ENCODE results near the gene BRF1.

BRF1 gene

GRCh38 chr14:105229099-105229655 is 71.6 kb downstream of the BRF1 start:
- Histone ChIP-seq H3K4me1 (ENCODE audit: control insufficient read depth in 1 of 2, insufficient read depth in 2 of 2, low read length in 2 of 2) (no peaks in the 10 kb centered on the region), H3K27ac (ENCODE audit: low read depth, low read length) (no peak overlapping the region), H3K4me3 (ENCODE audit: low read depth in 1 of 2, low read length in 2 of 2) (no peak overlapping the region), H3K36me3 (ENCODE audit: control insufficient read depth in 1 of 2, insufficient read depth in 2 of 2, low read length in 2 of 2) (peaks cover 6 to 22% of the 10 kb centered on the region in 2 donors), H3K9ac (ENCODE audit: low read depth in 1 of 2, low read length in 2 of 2) (no peak overlapping the region), H3K27me3 (ENCODE audit: control insufficient read depth in 1 of 2, insufficient read depth in 2 of 2, low read length in 2 of 2) (no peaks in the 10 kb centered on the region), H3K9me3 (ENCODE audit: control insufficient read depth in 1 of 2, low read length in 2 of 2) (no peaks in the 10 kb centered on the region)

- Histone ChIP-seq H3K4me1 (ENCODE audit: control insufficient read depth in 1 of 2, insufficient read depth in 2 of 2, low read length in 2 of 2) (no peaks in the 10 kb centered on the region), H3K4me3 (ENCODE audit: low read depth in 1 of 2, low read length in 2 of 2) (no peak overlapping the region), H3K9me3 (ENCODE audit: control insufficient read depth in 1 of 2, low read length in 2 of 2) (no peaks in the 10 kb centered on the region), H3K36me3 (ENCODE audit: control insufficient read depth in 1 of 2, insufficient read depth in 2 of 2, low read length in 2 of 2) (peaks cover 10 to 28% of the 10 kb centered on the region in 2 donors), H3K9ac (ENCODE audit: low read depth in 1 of 2, low read length in 2 of 2) (no peak overlapping the region), H3K27ac (ENCODE audit: low read depth, low read length) (no peak overlapping the region), H3K27me3 (ENCODE audit: control insufficient read depth in 1 of 2, insufficient read depth in 2 of 2, low read length in 2 of 2) (no peaks in the 10 kb centered on the region)
Measured at GRCh38 chr14:105228562-105228961, 72.2 kb downstream of the BRF1 start.

GRCh38 chr14:105227346-105227745 is 73.5 kb downstream of the BRF1 start:
- H3K36me3 ChIP-seq (ENCODE audit: control insufficient read depth in 1 of 2, insufficient read depth in 2 of 2, low read length in 2 of 2), result peaks cover 14 to 35% of the 10 kb centered on the region in 2 donors
- H3K27ac ChIP-seq (ENCODE audit: low read depth, low read length), result no peak overlapping the region
- H3K27me3 ChIP-seq (ENCODE audit: control insufficient read depth in 1 of 2, insufficient read depth in 2 of 2, low read length in 2 of 2), result no peaks in the 10 kb centered on the region
- no peak overlapping the region for H3K4me3 ChIP-seq (ENCODE audit: low read depth in 1 of 2, low read length in 2 of 2)
- no peaks in the 10 kb centered on the region for H3K9me3 ChIP-seq (ENCODE audit: control insufficient read depth in 1 of 2, low read length in 2 of 2)
- H3K9ac ChIP-seq (ENCODE audit: low read depth in 1 of 2, low read length in 2 of 2), result no peak overlapping the region
- no peaks in the 10 kb centered on the region for H3K4me1 ChIP-seq (ENCODE audit: control insufficient read depth in 1 of 2, insufficient read depth in 2 of 2, low read length in 2 of 2)

GRCh38 chr14:105226198-105226597 is 74.6 kb downstream of the BRF1 start:
- Histone ChIP-seq H3K27ac (ENCODE audit: low read depth, low read length) (no peak overlapping the region), H3K36me3 (ENCODE audit: control insufficient read depth in 1 of 2, insufficient read depth in 2 of 2, low read length in 2 of 2) (peaks cover 14 to 42% of the 10 kb centered on the region in 2 donors), H3K27me3 (ENCODE audit: control insufficient read depth in 1 of 2, insufficient read depth in 2 of 2, low read length in 2 of 2) (no peaks in the 10 kb centered on the region), H3K4me1 (ENCODE audit: control insufficient read depth in 1 of 2, insufficient read depth in 2 of 2, low read length in 2 of 2) (no peaks in the 10 kb centered on the region), H3K9ac (ENCODE audit: low read depth in 1 of 2, low read length in 2 of 2) (no peak overlapping the region), H3K9me3 (ENCODE audit: control insufficient read depth in 1 of 2, low read length in 2 of 2) (no peaks in the 10 kb centered on the region), H3K4me3 (ENCODE audit: low read depth in 1 of 2, low read length in 2 of 2) (no peak overlapping the region)

- H3K4me1 ChIP-seq (ENCODE audit: control insufficient read depth in 1 of 2, insufficient read depth in 2 of 2, low read length in 2 of 2), result no peaks in the 10 kb centered on the region
- H3K4me3 ChIP-seq (ENCODE audit: low read depth in 1 of 2, low read length in 2 of 2), result no peak overlapping the region
- H3K36me3 ChIP-seq (ENCODE audit: control insufficient read depth in 1 of 2, insufficient read depth in 2 of 2, low read length in 2 of 2), result peaks cover 14 to 54% of the 10 kb centered on the region in 2 donors
- no peaks in the 10 kb centered on the region for H3K27me3 ChIP-seq (ENCODE audit: control insufficient read depth in 1 of 2, insufficient read depth in 2 of 2, low read length in 2 of 2)
- no peaks in the 10 kb centered on the region for H3K9me3 ChIP-seq (ENCODE audit: control insufficient read depth in 1 of 2, low read length in 2 of 2)
- no peak overlapping the region for H3K27ac ChIP-seq (ENCODE audit: low read depth, low read length)
- H3K9ac ChIP-seq (ENCODE audit: low read depth in 1 of 2, low read length in 2 of 2), result no peak overlapping the region
Measured at GRCh38 chr14:105224845-105225570, 75.8 kb downstream of the BRF1 start.

- no peaks in the 10 kb centered on the region for H3K27me3 ChIP-seq (ENCODE audit: control insufficient read depth in 1 of 2, insufficient read depth in 2 of 2, low read length in 2 of 2)
- peaks cover 14 to 63% of the 10 kb centered on the region in 2 donors for H3K36me3 ChIP-seq (ENCODE audit: control insufficient read depth in 1 of 2, insufficient read depth in 2 of 2, low read length in 2 of 2)
- no peak overlapping the region for H3K27ac ChIP-seq (ENCODE audit: low read depth, low read length)
- no peaks in the 10 kb centered on the region for H3K4me1 ChIP-seq (ENCODE audit: control insufficient read depth in 1 of 2, insufficient read depth in 2 of 2, low read length in 2 of 2)
- no peak overlapping the region for H3K4me3 ChIP-seq (ENCODE audit: low read depth in 1 of 2, low read length in 2 of 2)
- no peaks in the 10 kb centered on the region for H3K9me3 ChIP-seq (ENCODE audit: control insufficient read depth in 1 of 2, low read length in 2 of 2)
- H3K9ac ChIP-seq (ENCODE audit: low read depth in 1 of 2, low read length in 2 of 2), result no peak overlapping the region
Measured at GRCh38 chr14:105223770-105224544, 76.8 kb downstream of the BRF1 start.

- Histone ChIP-seq H3K4me3 (ENCODE audit: low read depth in 1 of 2, low read length in 2 of 2) (no peak overlapping the region), H3K4me1 (ENCODE audit: control insufficient read depth in 1 of 2, insufficient read depth in 2 of 2, low read length in 2 of 2) (no peaks in the 10 kb centered on the region), H3K27me3 (ENCODE audit: control insufficient read depth in 1 of 2, insufficient read depth in 2 of 2, low read length in 2 of 2) (no peaks in the 10 kb centered on the region), H3K9ac (ENCODE audit: low read depth in 1 of 2, low read length in 2 of 2) (no peak overlapping the region), H3K27ac (ENCODE audit: low read depth, low read length) (no peak overlapping the region), H3K36me3 (ENCODE audit: control insufficient read depth in 1 of 2, insufficient read depth in 2 of 2, low read length in 2 of 2) (peaks cover 14 to 70% of the 10 kb centered on the region in 2 donors), H3K9me3 (ENCODE audit: control insufficient read depth in 1 of 2, low read length in 2 of 2) (no peaks in the 10 kb centered on the region)
Measured at GRCh38 chr14:105223260-105223659, 77.5 kb downstream of the BRF1 start.

- Histone ChIP-seq H3K27me3 (ENCODE audit: control insufficient read depth in 1 of 2, insufficient read depth in 2 of 2, low read length in 2 of 2) (no peaks in the 10 kb centered on the region), H3K4me3 (ENCODE audit: low read depth in 1 of 2, low read length in 2 of 2) (no peak overlapping the region), H3K36me3 (ENCODE audit: control insufficient read depth in 1 of 2, insufficient read depth in 2 of 2, low read length in 2 of 2) (peaks cover 17 to 82% of the 10 kb centered on the region in 2 donors), H3K9ac (ENCODE audit: low read depth in 1 of 2, low read length in 2 of 2) (no peak overlapping the region), H3K9me3 (ENCODE audit: control insufficient read depth in 1 of 2, low read length in 2 of 2) (no peaks in the 10 kb centered on the region), H3K4me1 (ENCODE audit: control insufficient read depth in 1 of 2, insufficient read depth in 2 of 2, low read length in 2 of 2) (no peaks in the 10 kb centered on the region), H3K27ac (ENCODE audit: low read depth, low read length) (no peak overlapping the region)
Measured at GRCh38 chr14:105221598-105222178, 79.1 kb downstream of the BRF1 start.

GRCh38 chr14:105220699-105221597 is 79.9 kb downstream of the BRF1 start:
- no peaks in the 10 kb centered on the region for H3K27me3 ChIP-seq (ENCODE audit: control insufficient read depth in 1 of 2, insufficient read depth in 2 of 2, low read length in 2 of 2)
- H3K4me3 ChIP-seq (ENCODE audit: low read depth in 1 of 2, low read length in 2 of 2), result no peak overlapping the region
- H3K4me1 ChIP-seq (ENCODE audit: control insufficient read depth in 1 of 2, insufficient read depth in 2 of 2, low read length in 2 of 2), result no peaks in the 10 kb centered on the region
- H3K9me3 ChIP-seq (ENCODE audit: control insufficient read depth in 1 of 2, low read length in 2 of 2), result no peaks in the 10 kb centered on the region
- peaks cover 11 to 81% of the 10 kb centered on the region in 2 donors for H3K36me3 ChIP-seq (ENCODE audit: control insufficient read depth in 1 of 2, insufficient read depth in 2 of 2, low read length in 2 of 2)
- H3K9ac ChIP-seq (ENCODE audit: low read depth in 1 of 2, low read length in 2 of 2), result no peak overlapping the region
- H3K27ac ChIP-seq (ENCODE audit: low read depth, low read length), result no peak overlapping the region

Data from duodenal mucosa (tissue), 2 donors.